HG03135 (cell line): ENCODE data around the gene PAFAH2.

Experiments used
- ATAC-seq: cut with Tn5 transposase; IDR thresholded peaks from one replicate; pipeline ENCODE4 v1.9.1; 2021; ENCODE audit warnings: mild to moderate bottlenecking, moderate library complexity; ENCODE audit not compliant: unreplicated experiment

Gene PAFAH2

DNA sequence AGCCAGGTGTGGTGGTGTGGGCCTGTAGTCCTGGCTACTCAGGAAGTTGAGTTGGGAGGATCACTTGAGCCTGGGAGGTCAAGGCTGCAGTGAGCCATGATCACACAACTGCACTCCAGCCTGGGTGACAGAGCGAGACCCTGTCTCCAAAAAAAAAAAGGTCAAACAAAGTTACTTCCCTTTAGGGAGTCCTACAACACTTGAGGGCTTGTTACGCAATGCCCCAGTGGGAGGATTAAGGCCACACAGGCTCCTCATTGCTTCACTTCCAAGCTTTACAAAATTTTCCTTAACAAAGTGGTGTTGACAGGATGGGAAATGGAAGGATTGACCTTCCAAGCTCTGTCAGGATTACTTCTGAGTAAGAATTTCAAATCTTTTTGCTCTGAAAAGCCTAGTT is 17.5 kb upstream of the PAFAH2 start:
- ATAC-seq = no peak

DNA sequence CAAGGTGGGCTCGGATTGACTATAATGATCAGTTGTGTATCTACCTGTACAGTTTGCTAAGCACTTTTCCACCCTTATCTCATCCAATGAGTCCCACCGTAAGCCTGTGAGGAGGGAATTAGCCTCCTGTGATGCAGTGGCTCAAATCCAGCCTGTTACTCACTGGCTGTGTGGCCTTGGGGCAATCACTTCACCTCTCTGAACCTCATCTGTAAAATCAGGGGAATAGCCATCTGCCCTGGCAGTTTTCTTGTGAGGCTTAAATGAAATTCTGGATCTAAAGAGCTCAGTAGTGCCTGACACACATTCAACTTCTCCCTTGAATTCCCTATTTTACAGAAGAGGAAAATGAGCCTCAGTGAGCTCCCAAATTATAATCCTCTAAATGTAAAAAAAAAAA is 16.3 kb upstream of the PAFAH2 start:
- ATAC-seq = no peak

DNA sequence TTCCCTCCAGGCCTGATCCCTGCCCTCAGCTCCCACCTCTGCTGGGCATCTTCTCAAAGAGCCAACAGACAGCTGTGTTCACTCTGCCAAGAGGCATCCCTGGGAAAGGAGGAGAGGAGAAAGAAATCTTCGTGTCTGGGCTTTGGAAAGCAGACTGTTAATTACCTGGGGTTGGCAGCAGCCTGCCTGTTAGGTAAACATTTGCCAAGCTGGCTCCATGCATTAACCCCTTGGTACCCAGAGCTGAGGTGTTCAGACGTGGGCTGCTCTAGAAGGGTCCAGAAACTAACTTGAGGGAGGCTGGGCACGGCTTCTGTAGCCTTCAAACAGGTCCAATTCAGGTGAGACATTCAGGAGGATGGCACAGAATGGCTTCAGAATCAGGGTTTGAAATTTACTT is 15.0 kb upstream of the PAFAH2 start:
- no peak for ATAC-seq

DNA sequence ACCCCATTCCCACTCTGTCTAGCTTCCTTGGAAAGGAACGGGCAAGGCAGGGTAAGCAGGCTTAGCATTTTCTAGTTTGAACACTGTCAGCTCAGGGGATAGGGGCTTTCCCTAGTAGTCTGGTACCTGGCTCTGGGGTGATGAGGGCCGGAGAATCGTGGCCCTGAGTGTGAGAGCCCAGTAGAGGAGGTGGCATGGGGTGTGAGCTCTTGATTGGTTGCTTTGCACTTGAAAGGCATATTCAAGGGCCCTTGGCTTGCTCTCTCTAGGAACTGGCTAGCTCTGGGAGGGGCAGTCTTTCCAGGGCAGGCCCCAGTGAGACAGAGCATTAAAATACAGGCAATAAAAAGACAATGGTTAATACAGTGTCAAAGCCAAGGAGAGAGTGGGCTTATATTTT is 13.0 kb upstream of the PAFAH2 start:
- no peak for ATAC-seq

DNA sequence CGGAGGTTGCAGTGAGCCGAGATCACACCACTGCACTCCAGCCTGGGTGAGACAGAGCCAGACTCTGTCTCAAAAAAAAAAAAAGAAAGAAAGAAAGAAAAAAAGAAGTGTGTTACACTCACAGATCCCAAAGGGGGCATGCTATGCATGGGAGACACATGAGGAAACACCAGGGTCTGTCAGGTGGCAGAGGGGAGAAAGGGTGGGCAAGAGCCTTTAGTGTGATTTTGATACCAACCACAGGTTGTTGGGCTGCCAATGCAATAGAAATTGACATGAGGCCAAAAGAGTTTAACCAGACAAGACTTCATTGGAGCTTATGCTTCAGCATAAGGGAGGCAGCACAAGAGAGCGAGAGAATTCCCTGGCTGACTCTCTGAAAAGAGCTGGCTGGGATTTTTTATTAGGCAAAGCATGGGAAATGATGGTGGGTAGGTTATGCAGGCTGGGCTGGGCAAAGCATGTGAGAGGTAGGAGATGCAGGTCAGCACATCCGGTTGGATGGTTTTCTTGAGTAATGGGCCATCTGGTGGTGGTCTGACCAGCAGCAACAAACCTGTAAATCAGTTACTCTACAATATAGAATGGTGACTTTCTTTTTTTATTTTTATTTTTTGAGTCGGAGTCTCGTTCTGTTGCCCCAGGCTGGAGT is 12.1 kb upstream of the PAFAH2 start:
- ATAC-seq = no peak

DNA sequence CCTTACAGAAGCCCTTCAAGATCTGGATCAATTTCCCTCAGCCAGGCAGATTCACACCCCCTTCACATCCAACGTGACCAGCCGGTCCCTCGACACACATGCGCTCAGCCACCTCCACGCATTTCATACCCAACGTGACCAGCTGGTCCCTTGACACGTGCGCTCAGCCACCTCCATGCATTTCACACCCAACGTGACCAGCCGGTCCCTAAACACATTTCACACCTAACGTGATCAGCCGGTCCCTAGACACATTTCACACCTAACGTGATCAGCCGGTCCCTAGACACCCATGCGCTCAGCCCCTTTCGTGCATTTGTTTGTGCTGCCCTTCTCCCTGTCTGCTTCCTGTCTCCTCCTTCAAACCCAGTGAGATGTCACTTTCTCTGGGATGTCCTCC is 8.8 kb upstream of the PAFAH2 start:
- ATAC-seq = no peak

DNA sequence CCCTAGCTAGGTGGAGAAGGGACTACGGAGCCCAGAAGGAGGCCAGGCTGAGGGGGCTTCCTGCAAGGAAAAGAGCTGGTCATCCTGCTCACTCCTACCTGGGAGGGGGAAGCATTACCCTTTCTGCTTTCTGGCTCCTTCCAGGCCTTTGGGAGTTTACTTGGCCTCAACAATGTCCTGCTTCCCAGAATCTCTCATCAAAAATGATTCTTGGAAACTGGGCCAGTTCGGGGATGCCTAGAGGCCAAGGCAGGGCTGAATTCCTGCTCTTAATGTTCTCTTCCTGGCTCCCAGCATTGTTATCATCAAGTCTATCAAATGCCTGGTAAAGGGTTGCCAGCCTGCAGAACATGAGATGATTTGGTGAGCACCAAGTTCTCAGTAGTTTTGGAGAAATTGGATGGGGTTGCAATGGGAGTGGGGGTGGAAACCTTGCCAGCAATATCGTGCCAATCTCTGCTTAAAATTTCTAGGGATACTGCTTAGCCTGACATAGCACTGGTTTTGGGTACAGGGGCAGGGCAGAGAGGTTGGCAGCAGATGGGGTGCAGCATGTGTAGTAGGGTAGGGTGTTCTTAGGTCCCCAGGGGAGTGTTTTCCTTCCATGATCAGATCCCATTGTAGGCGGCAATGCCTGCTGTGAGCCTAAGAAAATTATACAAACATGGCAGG is 7.7 kb upstream of the PAFAH2 start:
- no peak for ATAC-seq

DNA sequence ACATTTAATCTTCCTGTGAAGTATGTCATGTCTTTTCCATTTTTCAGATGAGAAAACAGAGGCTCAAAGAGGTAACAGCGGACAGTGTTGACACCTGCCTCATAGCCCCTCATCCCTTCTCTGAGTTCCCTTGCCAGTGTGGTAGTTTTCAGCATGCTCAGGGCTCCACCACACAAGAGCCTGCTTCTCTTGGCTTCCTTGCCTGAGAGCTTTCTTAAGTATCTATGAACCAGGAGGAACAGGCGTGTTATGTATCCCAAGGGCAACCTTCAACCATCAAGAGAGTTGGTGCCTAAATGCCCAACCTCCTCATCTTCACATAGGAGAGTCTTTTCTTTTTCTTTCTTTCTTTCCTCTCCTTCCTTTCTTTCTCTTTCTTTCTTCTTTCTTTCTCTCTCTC is 5.9 kb upstream of the PAFAH2 start:
- no peak for ATAC-seq

DNA sequence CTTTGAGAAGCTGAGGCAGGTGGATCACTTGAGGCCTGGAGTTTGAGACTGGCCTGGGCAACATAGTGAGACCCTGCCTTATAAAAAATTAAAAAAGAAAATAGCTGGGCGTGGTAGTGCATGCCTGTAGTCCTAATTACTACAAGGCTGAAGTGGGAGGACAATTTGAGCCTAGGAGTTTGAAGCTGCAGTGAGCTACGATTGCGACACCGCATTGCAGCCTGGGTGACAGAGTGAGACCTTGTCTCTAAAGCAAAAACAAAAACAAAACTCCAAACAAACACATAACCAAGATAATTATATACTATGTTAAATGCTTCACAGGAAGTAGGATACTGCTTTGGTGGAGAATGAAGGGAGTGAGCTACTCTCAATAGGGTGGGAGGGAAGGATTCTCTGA is 5.4 kb upstream of the PAFAH2 start:
- no peak for ATAC-seq

DNA sequence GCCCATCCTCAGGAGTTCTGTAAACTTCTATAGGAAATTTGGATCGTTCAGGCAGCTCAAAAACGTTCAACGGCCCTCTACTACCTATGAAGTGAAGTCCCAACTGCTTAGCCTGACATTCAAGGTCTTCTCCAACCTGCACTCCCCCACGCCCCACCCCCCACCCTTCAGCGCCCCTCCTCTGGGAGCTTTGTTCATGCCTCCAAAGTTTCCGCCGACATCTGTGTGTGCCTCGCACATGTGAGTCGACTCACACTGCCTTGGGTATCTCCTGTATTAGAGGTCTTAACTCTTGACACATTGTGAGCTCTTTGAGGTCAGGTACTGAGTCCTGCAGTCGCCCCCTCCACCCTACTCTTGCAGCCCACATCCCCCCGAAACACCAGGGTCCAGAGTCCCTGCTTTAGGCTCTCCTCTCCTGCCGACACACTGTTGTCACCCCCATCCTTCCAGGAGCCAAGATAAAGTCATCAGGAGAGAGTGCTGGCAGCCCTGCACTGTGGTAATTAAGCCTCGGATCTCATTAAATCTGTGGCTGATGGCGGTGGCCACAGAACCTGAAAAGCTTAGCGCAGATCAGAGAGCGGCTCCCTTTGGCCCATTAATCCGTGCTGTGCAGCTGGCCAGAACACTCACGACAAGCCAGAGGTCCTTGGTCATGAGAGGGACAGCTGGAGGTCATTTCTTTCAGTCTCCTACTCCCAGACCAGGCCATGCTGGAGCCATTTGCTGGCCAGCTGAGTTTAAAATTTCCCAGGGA is 1.4 kb upstream of the PAFAH2 start:
- ATAC-seq = no peak

DNA sequence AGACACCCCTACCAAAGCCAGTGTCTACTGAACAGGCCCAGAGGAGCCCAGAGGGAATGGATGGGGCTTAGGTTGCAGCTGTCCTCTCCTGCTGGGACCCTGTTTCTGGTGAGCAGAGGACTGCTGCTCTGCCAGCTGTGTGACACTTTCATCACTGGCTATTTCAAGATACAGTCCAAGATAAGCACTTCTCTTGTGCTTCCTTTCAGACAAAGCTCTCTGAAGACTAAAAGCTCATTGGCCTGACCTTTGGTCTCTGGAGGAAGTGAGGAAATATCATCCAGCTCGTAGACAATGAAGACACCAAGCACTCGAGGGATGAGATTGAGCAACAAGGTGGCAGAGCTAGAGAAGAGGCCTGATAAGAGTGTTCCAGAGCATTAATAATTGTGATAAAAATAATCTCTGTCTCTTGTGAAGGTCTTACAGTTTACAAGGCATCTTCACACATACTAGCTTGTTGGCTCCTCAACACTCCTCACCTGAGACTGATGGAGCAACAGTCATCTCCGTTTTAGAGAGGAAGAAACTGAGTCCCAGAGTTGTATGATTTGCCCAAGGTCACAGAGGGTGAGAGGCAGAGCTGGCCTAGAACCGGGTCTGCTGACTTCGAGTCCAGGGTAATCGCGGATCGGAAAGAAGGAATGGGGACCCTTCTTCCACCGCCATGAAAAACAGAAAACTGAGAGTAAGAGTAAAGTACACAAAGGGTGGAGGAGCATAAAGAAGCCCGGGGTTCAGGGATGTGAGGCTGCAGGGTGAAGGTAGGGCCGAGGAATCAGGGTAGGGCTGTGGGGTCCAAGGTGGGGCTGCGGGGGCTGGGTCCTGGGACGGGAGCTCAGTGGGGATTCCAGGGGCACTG is 666 bp downstream of the PAFAH2 start:
- no peak for ATAC-seq

DNA sequence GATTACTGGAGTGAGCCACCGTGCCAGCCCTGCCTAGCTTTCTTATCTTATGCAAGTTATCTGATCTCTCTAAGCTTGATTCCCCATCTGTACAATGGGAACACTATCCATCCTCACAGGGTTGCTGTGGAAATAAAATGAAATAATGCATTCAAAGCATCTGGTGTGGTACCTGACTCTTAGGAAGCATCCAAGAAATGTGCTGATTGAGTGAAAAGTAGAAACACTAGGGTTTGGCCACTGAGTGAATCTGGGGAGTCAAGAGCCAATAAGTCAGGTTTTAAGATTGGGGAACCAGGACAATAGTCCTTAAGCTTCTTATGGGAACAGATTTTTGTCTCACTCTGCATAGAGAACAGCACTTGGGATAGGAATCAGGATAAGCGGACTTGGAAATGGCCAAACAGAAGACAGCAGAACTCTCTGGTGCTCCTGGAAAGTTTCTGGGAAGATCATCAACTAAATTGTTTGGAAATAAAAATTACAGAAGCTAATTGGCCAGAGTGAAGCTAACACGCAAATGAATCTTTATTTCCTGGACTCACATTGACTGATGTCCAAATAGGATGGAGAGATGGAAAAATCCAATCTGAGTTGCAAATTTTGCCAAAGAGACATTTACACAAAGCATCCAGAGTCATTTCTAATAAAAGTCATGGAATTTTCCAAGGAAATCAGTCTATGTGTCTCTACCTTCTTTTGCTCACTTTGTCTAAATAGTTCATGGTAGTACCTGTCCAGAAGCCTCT is 3.3 kb downstream of the PAFAH2 start:
- no peak for ATAC-seq

DNA sequence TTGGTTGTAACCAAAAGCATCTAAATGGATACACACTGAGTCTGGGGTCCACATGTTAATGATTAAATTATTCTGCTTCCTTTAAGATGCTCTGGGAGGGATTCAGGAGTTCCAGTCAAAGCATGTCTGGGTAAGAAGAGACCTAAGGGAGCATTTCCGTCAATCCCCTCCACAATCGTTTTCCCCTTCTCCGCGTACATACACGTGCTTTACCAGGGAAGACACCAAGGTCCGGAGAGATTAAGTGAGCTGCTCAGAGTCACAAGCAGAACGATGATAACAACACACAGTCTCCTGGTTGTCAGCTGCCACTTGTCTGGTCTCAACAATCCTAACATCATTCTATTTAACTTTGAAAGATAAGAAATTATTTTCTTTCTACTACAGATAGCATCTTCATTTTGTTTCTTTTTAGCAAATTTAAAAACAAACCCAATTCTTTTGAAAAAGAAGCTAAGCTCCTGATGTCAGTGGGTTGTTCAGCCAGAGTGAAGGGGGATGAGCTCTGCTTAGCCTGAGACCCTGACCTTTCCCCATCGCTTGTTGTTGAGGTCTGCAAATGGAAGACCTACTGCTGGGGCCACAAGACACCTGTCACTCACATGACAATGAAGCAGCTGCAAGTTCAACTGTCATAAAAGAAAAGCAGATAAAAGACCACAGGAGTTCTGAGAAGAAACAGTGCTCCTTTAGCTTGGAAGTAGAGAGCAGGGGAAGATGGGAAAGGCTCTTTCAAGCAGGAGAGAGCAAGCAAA is 4.5 kb downstream of the PAFAH2 start:
- no peak for ATAC-seq

DNA sequence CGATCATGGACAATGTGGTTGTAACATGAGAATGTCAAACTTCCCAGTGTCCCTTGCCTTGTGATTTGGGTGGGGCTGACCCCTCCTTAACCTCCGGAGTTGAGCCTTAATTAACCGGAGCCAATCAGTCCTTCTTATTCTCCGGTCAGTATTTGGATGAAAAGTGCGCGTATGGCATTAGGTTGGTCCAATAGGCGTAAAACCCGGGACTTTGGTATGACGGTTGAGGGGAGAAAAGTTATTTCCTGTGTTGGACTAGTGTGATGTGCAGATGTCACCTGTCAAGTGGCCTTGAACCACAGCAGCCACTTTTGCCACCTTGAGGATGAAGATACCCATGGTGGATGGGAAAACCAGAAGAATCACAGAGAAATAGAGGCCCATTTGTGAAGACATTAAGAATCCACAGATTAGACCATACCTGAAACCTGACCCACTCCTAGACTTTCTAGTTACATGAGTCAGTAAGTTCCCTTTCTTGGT is 5.1 kb downstream of the PAFAH2 start:
- ATAC-seq = no peak

DNA sequence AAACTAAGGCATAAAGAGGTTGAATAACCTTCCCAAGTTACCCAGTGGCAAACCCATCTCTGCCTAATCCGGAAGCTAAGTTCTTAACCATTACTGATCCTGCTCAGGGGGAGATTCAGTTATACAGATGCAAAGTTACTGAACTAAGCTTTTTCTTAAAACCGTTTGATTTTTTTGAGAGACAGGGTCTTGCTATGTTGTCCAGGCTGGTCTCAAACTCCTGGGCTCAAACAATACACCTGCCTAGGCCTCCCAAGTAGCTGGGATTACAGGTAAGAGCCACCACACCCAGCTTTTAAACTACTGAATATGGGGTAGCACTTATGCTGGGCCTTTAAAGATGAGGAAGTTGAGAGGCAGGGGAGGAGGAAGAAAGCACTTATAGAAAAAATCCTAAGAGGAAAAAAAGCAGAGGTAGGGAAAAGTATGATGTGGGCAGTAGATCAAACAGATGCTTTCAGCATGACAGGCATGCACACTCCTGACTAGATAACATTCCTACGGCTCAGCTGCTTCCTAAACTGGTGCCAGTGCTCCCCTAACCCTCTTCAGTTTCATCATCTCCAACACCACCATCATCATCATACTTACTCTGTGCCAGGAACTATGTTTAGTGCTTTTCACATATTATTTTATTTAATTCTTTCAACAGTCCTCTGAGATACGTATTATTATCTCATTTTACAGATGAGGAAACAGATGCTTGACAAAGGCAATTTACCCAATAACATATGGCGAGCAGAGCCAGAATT is 5.8 kb downstream of the PAFAH2 start:
- ATAC-seq = no peak

DNA sequence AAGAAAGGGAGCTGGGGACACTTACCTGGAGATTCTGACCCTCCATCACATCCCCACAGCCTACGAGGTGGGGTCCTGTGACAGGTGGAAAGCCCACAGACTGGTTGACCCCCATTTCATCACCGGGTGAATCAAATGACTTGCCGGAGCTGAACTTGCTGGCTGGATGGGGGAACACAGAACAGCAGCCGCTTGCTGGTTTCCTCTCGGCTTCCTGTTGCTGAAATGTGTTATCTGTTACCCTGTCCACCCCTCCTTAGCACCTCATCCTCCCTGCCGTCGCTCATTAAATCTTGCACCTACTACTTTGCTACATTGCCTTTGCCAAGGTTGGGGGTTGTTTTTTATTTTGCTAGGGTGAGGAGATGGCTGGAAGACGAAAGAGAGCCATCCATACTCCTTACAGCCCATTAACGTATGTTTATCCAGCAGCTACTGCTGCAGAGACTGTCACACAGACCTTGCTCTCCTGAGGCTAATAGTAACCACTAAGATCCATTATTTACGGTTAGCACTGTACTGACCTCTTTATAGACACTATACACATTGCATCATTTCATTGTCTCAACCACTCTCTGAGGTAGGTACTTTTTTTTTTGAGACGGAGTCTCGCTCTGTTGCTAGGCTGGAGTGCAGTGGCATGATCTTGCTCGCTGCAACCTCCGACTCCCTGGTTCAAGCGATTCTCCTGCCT is 7.0 kb downstream of the PAFAH2 start:
- ATAC-seq = no peak

DNA sequence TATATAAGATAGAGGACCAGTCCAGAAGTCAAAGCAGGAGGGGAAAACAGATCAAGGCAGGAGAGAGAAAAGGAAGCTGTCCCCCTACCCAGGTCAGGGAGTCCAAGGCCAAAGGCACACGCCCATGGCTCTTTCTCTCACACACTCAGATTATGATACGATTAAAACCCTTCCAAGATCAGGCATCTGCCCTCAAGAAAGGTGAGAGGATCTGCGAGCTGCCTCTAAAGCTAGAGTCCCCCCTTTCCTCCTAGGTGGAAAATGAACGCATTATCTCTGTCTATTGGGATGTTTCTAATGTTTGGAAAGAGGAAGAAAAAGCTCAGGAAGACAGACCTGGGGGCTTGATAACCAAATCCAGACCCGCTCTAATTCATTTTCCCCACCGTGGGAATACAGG is 7.6 kb downstream of the PAFAH2 start:
- no peak for ATAC-seq

DNA sequence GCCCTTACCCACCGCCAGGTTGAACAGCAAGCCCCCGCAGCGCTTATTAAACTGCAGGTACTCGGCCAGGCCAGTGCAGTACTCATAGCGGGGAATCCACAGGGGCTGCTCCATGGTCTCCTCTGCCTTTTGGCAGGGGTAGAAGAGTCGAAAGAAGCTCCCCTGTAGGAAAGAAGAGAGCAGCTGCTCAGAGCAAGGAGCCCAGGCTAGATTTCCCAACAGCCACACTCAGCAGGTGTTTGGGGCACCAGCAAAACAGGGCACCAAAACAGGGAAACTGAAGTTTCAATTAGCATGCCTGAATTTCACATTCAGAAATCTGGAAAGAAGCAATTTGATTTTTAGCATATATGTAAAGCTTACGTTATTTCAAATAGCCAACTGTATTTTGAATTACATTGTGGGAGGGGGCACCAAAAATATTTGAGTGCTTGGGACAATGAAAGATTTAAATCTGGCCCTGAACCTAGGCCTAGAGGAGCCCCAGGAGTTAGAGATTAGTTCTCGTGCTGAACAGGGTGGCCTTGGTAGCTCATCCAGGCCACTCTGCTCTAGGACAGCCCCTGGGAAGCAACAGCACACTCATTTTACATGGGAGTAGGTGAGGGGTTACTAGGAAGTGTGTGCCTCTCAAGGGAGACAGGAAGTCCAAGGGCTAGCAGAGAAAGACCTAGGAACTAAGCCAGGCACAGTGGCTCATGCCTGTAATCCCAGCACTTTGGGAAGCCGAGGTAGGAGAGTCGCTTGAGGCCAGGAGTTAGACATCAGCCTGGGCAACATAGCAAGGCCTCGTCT is 8.2 kb downstream of the PAFAH2 start:
- ATAC-seq = no peak
